ENCODE data around the gene PUM2.
A peak's percentile ranks its signal among the peaks of the same experiment; 100 is the strongest.

PUM2 gene

DNA sequence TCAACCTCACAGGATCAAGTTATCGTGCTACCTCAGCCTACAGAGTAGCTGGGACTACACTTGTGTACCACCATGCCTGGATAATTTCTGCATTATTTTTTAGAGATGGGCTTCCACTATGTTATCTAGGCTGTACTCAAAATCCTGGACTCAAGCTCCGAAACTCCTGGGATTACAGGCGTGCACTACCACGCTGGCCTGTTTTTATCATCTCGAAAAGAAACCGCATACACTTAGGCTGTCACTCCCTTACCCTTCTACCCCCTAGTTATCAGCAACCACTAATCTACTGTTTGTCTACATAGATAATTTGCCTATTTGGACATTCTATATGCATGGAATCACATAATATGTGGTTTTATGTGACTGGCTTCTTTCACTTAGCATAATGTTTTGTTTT is 8.5 kb upstream of the PUM2 start:
- no peak overlapping the region for H3K4me3 ChIP-seq (ENCODE audit: low read depth, low read length)
- TF ChIP-seq, protein P1, sequence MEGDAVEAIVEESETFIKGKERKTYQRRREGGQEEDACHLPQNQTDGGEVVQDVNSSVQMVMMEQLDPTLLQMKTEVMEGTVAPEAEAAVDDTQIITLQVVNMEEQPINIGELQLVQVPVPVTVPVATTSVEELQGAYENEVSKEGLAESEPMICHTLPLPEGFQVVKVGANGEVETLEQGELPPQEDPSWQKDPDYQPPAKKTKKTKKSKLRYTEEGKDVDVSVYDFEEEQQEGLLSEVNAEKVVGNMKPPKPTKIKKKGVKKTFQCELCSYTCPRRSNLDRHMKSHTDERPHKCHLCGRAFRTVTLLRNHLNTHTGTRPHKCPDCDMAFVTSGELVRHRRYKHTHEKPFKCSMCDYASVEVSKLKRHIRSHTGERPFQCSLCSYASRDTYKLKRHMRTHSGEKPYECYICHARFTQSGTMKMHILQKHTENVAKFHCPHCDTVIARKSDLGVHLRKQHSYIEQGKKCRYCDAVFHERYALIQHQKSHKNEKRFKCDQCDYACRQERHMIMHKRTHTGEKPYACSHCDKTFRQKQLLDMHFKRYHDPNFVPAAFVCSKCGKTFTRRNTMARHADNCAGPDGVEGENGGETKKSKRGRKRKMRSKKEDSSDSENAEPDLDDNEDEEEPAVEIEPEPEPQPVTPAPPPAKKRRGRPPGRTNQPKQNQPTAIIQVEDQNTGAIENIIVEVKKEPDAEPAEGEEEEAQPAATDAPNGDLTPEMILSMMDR (IDR thresholded peaks at IDR 0.05; ENCODE audit: insufficient read depth, low read depth, low read length, missing control alignments), result no peak
- no peak for DNase-seq (ENCODE audit: low read depth)

DNA sequence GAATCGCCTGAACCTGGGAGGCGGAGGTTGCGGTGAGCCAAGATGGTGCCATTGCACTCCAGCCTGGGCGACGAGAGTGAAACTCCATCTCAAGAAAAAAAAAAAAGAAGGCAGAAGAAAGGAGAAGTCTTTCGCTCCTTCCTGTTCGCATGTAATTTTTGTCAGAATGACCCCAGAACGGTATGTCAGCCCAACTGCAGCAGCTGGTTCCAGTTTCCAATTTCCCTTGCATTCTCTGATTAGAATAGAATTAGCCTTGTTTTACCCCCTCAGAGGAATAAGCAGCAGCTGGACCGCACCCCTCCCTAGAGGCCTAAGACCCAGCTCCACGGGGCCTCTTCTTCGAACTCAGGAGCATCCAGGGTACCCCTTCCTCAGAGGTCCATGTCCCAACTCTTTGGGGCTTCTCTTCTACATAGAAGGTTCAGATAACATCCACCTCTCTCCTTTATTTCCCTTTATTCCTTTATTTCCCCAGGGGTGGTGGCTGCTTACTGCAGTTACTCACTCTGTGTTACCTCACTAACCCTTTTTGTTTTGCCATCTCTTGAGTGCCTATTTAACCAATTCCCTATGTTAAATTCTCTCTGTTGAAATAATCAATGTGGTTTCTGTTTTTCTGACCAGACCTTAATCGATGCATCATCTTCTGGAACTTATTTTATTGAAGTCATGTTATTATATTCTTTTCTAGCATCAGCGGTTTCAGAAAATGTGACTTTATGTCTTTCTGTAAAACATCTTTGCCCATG is 7.2 kb upstream of the PUM2 start:
- DNase-seq (ENCODE audit: low read depth), result no peak
- TF ChIP-seq, protein P1 (IDR thresholded peaks at IDR 0.05; ENCODE audit: insufficient read depth, low read depth, low read length, missing control alignments), result no peak

DNA sequence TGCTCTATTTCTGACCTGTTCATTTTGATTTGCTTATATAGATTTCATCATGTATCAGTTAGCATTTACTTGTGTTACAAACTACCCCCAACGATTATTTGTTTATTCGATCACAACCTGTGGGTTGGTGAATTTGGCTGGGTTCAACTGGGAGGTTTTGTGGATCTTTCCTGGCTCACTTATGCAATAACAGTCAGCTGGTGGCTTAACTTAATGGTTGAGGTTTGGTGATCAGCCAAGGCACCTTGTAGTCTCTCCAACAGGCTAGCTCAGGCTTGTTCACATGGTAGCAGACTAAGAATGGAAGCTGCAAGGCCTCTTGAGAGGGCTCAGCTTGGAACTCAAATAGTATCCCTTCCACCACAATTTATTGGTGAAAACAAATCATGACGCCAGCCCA is 5.4 kb upstream of the PUM2 start:
- TF ChIP-seq, protein P1 (IDR thresholded peaks at IDR 0.05; ENCODE audit: insufficient read depth, low read depth, low read length, missing control alignments), result no peak
- DNase-seq (ENCODE audit: low read depth), result peak; percentile 21
- no peak overlapping the region for H3K4me3 ChIP-seq (ENCODE audit: low read depth, low read length)

More for the DNA sequence above, 7.2 kb upstream of the PUM2 start:
- no peak overlapping the region for H3K4me3 ChIP-seq (ENCODE audit: low read depth, low read length)

DNA sequence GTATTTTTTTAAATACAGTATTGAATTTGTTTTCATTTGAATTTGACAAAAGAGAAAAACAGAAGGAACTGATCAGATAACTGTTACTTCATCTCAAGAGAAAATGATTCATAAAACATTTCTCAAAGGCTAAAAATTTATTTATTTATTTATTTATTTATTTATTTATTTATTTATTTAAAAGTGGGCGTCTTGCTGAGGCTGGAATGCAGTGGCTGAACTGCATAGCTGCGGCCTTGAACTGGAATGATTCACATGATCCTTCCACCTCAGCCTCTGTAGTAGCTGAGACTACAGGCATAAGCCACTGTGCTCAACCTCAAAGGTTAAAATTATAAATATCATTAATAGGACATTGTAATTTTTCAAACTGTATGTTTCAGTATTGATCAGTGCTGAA is 4.5 kb upstream of the PUM2 start:
- no peak overlapping the region for H3K4me3 ChIP-seq (ENCODE audit: low read depth, low read length)
- TF ChIP-seq, protein P1 (IDR thresholded peaks at IDR 0.05; ENCODE audit: insufficient read depth, low read depth, low read length, missing control alignments), result no peak
- DNase-seq (ENCODE audit: low read depth), result no peak

DNA sequence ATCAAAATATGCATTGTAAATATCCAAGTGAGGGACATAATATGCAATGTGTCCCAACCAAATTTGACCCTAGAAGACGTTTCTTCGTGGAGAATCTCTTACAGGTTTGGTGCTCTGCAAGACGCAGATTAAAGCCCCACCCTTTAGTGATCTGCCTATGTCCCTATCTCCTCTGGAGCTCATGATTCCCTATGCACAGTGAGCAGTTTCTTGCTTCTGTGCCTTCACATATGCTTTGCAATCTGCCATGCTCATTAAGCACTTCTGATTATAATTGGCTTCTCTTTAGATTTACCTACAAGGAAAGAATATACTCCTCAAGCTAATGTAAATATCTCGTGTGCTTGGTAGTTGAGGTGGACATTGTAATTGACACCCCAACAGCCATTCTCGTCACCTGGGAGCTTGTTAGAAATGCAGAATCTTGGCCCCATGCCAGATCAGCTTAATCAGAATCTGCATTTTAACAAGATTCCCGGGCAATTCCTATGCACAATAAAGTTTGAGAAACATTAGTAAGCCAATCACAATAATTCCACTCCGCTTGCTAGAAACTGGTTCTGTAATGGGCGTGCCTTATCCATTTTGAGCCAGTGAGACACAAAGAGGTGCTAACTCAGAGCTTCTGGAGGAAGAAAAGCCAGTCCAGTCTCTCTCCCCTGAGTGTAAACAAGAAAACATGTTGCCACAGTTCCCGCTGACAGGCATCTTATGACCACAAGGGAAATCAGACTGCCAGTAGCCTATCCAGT is 2.8 kb upstream of the PUM2 start:
- DNase-seq (ENCODE audit: low read depth), result no peak
- TF ChIP-seq, protein P1 (IDR thresholded peaks at IDR 0.05; ENCODE audit: insufficient read depth, low read depth, low read length, missing control alignments), result no peak
- H3K4me3 ChIP-seq (ENCODE audit: low read depth, low read length), result no peak overlapping the region

DNA sequence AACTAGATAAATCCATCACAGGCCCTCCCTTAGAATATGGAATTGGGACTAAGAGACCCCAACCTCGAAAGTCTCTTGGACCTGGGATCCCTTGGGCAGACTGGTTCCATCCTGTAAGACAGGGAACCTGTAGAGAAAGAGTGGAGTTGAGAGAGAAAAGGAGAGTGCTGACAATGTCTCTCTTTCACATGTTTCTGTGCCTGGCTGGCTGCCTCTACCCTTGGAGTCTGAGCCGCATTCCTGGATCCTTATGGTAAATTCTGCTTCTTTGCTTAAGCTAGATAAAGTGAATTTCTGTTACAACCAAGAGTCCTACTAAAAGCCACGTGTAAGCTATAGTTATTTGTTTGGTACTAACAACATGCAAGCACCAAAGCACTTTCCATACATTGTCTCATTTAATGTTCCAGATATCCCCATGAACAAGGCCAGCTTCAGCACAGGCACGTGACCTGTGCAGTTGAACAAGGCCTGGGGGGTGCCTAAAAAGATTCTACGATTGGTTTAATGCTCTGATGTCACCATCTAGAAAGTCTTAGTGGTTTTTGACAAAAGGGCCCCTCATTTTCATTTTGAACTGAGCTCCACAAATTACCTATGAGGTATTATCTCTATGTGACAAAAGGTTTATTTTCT is 2.1 kb upstream of the PUM2 start:
- H3K4me3 ChIP-seq (ENCODE audit: low read depth, low read length), result no peak overlapping the region
- DNase-seq (ENCODE audit: low read depth), result no peak

More for the DNA sequence above, 2.1 kb upstream of the PUM2 start:
- TF ChIP-seq, protein P1 (IDR thresholded peaks at IDR 0.05; ENCODE audit: insufficient read depth, low read depth, low read length, missing control alignments), result no peak
